ENCODE measurements around the gene NCAN.
A peak's percentile ranks its signal among the peaks of the same experiment; 100 is the strongest.
"Not testable (repeated sequence)": the region's sequence is repeated elsewhere in the genome, so short reads cannot be mapped to it uniquely, and the experiment has no call there.

NCAN gene

DNA sequence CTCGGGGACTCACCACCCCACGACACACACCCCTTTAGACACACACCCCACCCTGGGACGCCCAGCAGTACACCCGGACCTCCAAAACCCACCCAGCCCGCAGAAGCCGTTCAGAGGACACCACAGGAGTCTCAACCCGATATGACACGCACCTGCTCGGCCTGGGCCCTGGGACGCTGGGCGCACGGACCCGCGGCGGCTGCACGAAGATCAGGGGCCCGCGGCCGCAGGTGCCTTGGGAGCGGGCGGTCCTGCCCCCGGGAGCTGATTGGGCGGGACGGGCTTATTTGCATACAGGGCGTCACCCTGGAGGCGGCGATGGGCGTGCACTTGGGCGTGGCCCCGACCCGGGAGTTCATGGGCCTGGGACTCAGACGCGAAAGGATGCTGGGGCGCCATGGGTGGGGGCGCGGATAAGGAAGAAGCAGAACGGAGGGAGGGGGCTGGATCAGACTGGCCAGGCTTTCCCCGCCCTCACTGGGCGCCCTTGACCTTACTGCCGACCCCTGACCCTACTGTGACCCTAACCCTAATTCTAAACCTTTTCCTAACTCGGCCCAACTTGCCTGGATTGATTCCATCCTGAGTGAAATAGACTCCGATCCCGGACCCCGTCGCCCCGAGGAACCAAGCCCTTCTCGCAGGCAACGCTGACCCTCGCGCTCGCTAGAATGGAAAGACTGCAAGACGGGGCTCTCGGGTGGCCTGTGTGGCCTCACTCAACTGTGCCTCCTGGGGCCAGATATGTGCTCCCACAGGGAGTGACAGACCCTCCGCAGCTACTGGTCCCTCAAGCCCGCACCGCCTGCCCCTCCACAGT, 41.5 kb upstream of the NCAN start, which contains the start of gene MEF2B:
Gene MEF2B (minus strand): TSS at position 211 of the 820 bp plus-strand sequence. CDS start 19,528 bp downstream, outside the sequence.
- peaks cover 30% of the 10 kb centered on the region for H3K4me1 Mint-ChIP-seq
- peaks cover 42% of the 10 kb centered on the region for H3K27me3 Mint-ChIP-seq (ENCODE audit: low read depth, poor library complexity)
- no peaks in the 10 kb centered on the region for H3K36me3 Mint-ChIP-seq (ENCODE audit: low read depth)
- H3K4me3 Mint-ChIP-seq: peak within 1 kb of the TSS; percentile 75
- DNase-seq: peak; percentile 92
- no peak within 1 kb of the TSS for H3K27ac Mint-ChIP-seq
- TF ChIP-seq, protein P1, sequence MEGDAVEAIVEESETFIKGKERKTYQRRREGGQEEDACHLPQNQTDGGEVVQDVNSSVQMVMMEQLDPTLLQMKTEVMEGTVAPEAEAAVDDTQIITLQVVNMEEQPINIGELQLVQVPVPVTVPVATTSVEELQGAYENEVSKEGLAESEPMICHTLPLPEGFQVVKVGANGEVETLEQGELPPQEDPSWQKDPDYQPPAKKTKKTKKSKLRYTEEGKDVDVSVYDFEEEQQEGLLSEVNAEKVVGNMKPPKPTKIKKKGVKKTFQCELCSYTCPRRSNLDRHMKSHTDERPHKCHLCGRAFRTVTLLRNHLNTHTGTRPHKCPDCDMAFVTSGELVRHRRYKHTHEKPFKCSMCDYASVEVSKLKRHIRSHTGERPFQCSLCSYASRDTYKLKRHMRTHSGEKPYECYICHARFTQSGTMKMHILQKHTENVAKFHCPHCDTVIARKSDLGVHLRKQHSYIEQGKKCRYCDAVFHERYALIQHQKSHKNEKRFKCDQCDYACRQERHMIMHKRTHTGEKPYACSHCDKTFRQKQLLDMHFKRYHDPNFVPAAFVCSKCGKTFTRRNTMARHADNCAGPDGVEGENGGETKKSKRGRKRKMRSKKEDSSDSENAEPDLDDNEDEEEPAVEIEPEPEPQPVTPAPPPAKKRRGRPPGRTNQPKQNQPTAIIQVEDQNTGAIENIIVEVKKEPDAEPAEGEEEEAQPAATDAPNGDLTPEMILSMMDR (IDR thresholded peaks at IDR 0.05): no peak
- no peaks in the 10 kb centered on the region for H3K9me3 Mint-ChIP-seq

DNA sequence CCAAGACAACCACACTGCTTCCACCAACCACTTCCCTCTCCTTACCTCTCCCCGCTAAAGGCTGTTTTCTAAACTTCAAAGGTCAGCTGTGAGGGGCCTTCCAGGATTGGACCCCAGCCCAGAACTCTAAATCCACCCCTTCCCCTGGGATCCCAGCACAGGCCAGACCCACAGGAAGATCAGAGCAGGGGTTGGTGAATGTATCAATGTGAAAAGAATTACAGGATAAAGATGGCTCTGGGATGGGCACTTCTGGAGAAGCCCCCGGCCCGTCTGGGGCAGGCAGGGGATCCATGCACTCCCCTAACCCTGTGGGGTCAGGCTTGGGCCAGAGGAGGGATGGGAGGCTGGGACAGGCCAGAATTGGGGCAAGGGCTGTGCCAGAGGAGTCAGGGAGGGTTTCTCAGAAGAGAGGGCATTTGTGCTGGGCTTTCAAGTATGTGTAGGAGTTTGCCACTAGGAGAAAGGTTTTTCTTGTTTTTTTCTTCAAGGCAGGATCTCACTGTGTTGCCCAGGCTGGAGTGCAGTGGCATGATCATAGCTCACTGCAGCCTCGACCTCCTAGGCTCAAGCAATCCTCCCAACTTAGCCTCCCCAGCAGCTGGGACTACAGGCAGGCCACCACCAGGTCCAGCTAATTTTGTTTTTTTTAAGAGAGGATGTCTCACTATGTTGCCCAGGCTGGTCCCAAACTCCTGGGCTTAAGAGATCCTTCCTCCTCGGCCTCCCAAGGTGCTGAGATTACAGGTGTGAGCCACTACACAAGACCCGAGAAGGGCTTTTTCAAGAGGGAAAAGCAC, 40.7 kb upstream of the NCAN start:
- peak overlapping the region; percentile 75 for H3K4me3 Mint-ChIP-seq
- TF ChIP-seq, protein P1 (IDR thresholded peaks at IDR 0.05): no peak
- H3K9me3 Mint-ChIP-seq: no peaks in the 10 kb centered on the region
- no peak for DNase-seq
- H3K36me3 Mint-ChIP-seq (ENCODE audit: low read depth): no peaks in the 10 kb centered on the region
- H3K27ac Mint-ChIP-seq: peak overlapping the region; percentile 50
- H3K27me3 Mint-ChIP-seq (ENCODE audit: low read depth, poor library complexity): peaks cover 42% of the 10 kb centered on the region
- H3K4me1 Mint-ChIP-seq: peaks cover 30% of the 10 kb centered on the region

DNA sequence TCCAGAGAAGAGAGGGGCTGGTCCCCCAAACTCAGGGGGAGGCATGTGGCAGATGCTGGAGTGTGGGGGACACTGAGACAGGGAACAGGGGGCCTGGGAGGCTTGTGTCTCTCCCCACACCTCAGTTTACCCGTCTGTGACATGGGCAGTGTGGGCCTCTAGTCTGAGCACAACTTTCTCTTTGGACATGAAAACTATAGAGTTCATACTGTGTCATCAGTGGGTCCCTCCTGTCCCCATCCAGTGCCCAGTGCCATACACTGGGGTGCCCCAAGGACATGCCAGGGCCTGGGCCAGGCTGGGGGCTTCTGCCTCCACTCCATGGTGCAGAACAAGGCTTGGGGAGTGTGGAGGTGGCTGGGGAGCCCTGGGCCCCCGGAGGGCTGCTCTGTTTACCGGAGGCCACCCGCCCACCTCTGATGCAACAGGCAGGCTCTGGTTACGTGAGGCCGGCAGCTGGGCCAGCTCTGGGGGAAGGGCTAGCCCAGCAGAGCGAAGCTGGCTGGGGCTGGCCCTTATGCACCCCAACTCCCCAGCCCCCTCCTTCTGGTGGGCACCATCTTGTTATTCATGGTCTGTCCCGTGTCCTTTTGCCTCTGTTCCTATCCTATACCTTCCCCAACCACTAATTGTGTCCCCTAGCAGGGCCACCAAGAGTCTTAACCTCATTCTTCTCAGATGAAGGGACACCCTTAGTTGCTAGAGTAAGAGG, 39.8 kb upstream of the NCAN start:
- Mint-ChIP-seq H3K27ac (no peak overlapping the region), H3K4me3 (peak overlapping the region; percentile 41), H3K27me3 (ENCODE audit: low read depth, poor library complexity) (peaks cover 41% of the 10 kb centered on the region), H3K4me1 (peaks cover 30% of the 10 kb centered on the region), H3K9me3 (no peaks in the 10 kb centered on the region), H3K36me3 (ENCODE audit: low read depth) (no peaks in the 10 kb centered on the region)
- TF ChIP-seq, protein P1 (IDR thresholded peaks at IDR 0.05): no peak
- DNase-seq: peak; percentile 18

DNA sequence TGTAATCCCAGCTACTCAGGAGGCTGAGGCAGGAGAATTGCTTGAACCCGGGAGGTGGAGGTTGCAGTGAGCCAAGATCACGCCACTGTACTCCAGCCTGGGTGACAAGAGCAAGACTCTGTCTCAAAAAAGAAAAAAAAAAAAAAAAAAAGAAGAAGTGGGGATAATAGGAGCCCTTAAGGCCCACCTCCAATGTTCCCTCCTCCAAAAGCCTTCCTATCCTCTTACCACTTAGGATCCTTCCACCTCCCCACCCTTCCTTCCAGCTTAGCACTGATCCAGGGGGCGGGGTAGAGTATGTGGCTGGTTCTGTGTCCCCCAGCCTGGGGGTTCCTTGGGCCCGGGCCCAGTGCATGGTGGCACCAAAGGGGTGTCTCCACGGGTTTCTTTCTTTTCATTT, 38.5 kb upstream of the NCAN start:
- H3K4me1 Mint-ChIP-seq: peaks cover 30% of the 10 kb centered on the region
- not testable (repeated sequence) for DNase-seq; H3K9me3 Mint-ChIP-seq; H3K4me3 Mint-ChIP-seq; H3K36me3 Mint-ChIP-seq (ENCODE audit: low read depth); H3K27ac Mint-ChIP-seq
- peaks cover 31% of the 10 kb centered on the region for H3K27me3 Mint-ChIP-seq (ENCODE audit: low read depth, poor library complexity)

DNA sequence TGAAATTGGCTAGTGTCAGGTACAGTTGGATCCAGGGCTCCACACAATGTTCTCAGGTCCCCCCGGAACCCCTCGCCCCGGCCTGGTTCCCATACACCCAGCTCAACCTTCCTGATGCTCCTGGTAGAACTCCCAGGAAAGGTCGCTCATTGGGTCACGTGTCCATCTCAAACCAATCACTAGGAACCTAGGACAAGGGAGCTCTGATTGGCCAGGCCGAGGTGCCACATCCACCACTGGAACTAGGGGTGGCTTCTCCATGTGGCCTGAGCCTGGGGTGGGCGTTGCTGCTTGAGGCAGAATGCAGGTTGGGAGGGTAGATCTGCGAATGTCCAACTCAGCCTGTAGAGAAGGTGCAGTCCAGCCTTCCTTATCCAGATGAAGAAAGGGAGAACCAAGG, 34.8 kb upstream of the NCAN start:
- peaks cover 7% of the 10 kb centered on the region for H3K4me1 Mint-ChIP-seq
- DNase-seq: no peak
- no peak overlapping the region for H3K4me3 Mint-ChIP-seq
- no peak overlapping the region for H3K27ac Mint-ChIP-seq
- H3K27me3 Mint-ChIP-seq (ENCODE audit: low read depth, poor library complexity): no peaks in the 10 kb centered on the region
- TF ChIP-seq, protein P1 (IDR thresholded peaks at IDR 0.05): no peak
- no peaks in the 10 kb centered on the region for H3K9me3 Mint-ChIP-seq
- peaks cover 16% of the 10 kb centered on the region for H3K36me3 Mint-ChIP-seq (ENCODE audit: low read depth)
